ENCODE data around the gene DGKA. TPM values are rescaled to one million over a fixed set of nuclear protein-coding genes. Genes with fewer than 3 reads are reported as not detected.

The DGKA gene
- total and polyA plus RNA-seq, 8 donors: 15.5 to 53.9 (median 23.4) TPM

DNA sequence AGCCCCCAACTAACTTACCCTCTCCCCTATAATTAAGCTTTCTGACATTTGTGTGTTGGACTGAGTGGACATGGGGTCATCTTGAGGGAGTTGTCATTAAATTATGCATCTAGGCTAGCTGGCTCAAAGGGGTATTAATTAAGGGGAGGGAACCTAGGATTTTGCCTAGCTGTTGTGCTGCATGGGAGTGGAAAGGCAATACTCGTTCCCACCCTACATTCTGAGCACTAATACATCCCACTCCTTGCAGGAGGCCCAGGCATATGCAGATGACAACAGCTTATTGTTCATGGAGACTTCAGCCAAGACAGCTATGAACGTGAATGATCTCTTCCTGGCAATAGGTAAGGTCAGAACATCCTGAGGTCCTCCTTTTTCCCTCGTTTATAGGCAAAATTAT lies 60.1 kb downstream of the DGKA start:
- ATAC-seq (no peak), DNase-seq (no peak), FAIRE-seq (no peak)
- 85 to 87% methylated on average over 3 of the region's 3 CpGs for WGBS, 2 donors
- no peaks in the 10 kb centered on the region for H3K4me1 ChIP-seq
- H3K36me3 ChIP-seq: peaks cover 5 to 59% (median 35%) of the 10 kb centered on the region in 3 donors
- no peak overlapping the region for H3K4me3 ChIP-seq
- no peak for TF ChIP-seq CTCF (IDR thresholded peaks at IDR 0.05)
- H3K9me3 ChIP-seq: no peaks in the 10 kb centered on the region
- no peak overlapping the region for H3K27ac ChIP-seq
- no peaks in the 10 kb centered on the region for H3K27me3 ChIP-seq
- intact Hi-C loops (cut with DNase I): no loop called here

DNA sequence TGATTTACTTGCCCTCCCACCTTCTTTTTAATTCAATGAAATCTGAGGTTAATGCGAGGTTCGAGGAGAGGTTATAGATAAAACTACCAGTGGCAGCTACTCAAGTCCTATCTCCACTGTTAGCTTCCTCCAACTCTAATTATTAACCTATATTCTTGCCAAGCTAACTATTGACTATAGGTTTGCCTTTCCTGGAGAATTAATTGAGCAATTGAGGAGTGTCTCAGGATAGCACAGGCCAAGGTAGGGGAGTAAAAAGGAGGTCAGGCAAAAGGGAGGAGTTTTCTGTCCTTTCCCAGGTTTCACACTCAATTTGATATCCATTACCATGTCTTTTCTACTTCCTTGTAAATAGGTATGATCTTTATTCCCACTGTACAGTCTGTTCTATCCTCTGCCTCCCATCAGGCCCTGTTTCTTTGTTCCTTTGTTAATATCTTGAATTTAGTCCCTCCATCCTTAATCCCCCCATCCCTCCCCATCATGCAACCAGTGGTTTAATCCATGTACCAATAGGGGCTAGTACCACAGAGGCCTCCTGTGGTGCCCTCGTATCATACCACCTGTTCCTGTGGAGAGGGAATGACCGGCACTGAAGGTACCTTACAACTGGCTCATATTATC lies 62.4 kb downstream of the DGKA start:
- no peak overlapping the region for H3K27ac ChIP-seq
- no peaks in the 10 kb centered on the region for H3K27me3 ChIP-seq
- H3K4me1 ChIP-seq: peaks cover 0 to 8% (median 5%) of the 10 kb centered on the region in 3 donors
- DNase-seq: no peak
- FAIRE-seq: no peak
- WGBS, 2 donors: 65 to 67% methylated on average over 4 of the region's 4 CpGs
- no peak overlapping the region for H3K4me3 ChIP-seq
- no peaks in the 10 kb centered on the region for H3K9me3 ChIP-seq
- H3K36me3 ChIP-seq: peaks cover 3 to 53% (median 35%) of the 10 kb centered on the region in 3 donors
- intact Hi-C loops (cut with DNase I): no loop called here
- no peak for TF ChIP-seq CTCF (IDR thresholded peaks at IDR 0.05)
- no peak for ATAC-seq

- DNase-seq (no peak), FAIRE-seq (no peak), ATAC-seq (no peak)
- intact Hi-C loops (cut with DNase I): loop anchor here in 1 of 3 donors (5.0 kb wide), 1 partner anchor 42 kb away; no protein-coding TSS in a partner anchor
- 60 to 64% methylated on average over 8 of the region's 8 CpGs for WGBS, 2 donors
- no peak for TF ChIP-seq CTCF (IDR thresholded peaks at IDR 0.05)
- H3K36me3 ChIP-seq: peaks cover 3 to 38% (median 31%) of the 10 kb centered on the region in 3 donors
- H3K4me1 ChIP-seq: peaks cover 0 to 9% (median 5%) of the 10 kb centered on the region in 3 donors
- H3K9me3 ChIP-seq: no peaks in the 10 kb centered on the region
- H3K4me3 ChIP-seq: no peak overlapping the region
- peak overlapping the region in 1 of 4 donors; percentile 83 for H3K27ac ChIP-seq
- H3K27me3 ChIP-seq: no peaks in the 10 kb centered on the region
These were observed 64.4 kb downstream of the DGKA start for GRCh38 chr12:55995366-55995765.

GRCh38 chr12:55996201-55996714 lies 65.3 kb downstream of the DGKA start:
- 8 to 10% methylated on average over 14 of the region's 14 CpGs for WGBS, 2 donors
- DNase-seq (peak in 3 of 6 donors; percentile 50 to 67 (median 54)), ATAC-seq (peak; percentile 65 to 84 (median 72)), FAIRE-seq (peak; percentile 85)
- no peaks in the 10 kb centered on the region for H3K9me3 ChIP-seq
- TF ChIP-seq CTCF (IDR thresholded peaks at IDR 0.05): peak; percentile 64 to 82 (median 70)
- peaks cover 0 to 29% (median 22%) of the 10 kb centered on the region in 3 donors for H3K36me3 ChIP-seq
- no peaks in the 10 kb centered on the region for H3K27me3 ChIP-seq
- peak overlapping the region; percentile 44 to 67 (median 65) for H3K4me3 ChIP-seq
- H3K27ac ChIP-seq: peak overlapping the region; percentile 61 to 83 (median 68)
- H3K4me1 ChIP-seq: peaks cover 0 to 12% (median 5%) of the 10 kb centered on the region in 3 donors
- intact Hi-C loops (cut with DNase I): loop anchor here in 1 of 3 donors (5.0 kb wide), 1 partner anchor 41 kb away; no protein-coding TSS in a partner anchor

Data from pancreas (tissue), 10 donors.